NOMO-1 treated with dmso at 0.1 percent for 144 hours (cell line): Measurements from ENCODE around the gene EP300.
A peak's percentile ranks its signal among the peaks of the same experiment; 100 is the strongest.
"Not testable (repeated sequence)": the region's sequence is repeated elsewhere in the genome, so short reads cannot be mapped to it uniquely, and the experiment has no call there.

Source experiments
- DNase-seq: peaks from one replicate; lab custom pipeline; 2025; ENCODE audit not compliant: unreplicated experiment; lab: John Stamatoyannopoulos, UW

EP300 gene

DNA sequence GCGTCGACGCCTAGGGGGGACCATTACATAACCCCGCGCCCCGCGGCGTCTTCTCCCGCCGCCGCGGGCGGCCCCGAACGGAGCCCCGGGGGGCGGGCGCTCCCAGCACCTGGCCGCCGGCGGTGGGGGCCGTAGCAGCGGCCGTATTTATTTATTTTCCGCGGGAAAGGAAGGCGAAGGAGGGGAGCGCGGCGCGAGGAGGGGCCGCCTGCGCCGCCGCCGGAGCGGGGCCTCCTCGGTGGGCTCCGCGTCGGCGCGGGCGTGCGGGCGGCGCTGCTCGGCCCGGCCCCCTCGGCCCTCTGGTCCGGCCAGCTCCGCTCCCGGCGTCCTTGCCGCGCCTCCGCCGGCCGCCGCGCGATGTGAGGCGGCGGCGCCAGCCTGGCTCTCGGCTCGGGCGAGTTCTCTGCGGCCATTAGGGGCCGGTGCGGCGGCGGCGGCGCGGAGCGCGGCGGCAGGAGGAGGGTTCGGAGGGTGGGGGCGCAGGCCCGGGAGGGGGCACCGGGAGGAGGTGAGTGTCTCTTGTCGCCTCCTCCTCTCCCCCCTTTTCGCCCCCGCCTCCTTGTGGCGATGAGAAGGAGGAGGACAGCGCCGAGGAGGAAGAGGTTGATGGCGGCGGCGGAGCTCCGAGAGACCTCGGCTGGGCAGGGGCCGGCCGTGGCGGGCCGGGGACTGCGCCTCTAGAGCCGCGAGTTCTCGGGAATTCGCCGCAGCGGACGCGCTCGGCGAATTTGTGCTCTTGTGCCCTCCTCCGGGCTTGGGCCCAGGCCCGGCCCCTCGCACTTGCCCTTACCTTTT lies at the start of gene EP300:
EP300 (plus strand) TSS at position 570 of the 795 bp plus-strand sequence. CDS start 413 bp downstream, outside the sequence.
- peak; percentile 66 for DNase-seq

DNA sequence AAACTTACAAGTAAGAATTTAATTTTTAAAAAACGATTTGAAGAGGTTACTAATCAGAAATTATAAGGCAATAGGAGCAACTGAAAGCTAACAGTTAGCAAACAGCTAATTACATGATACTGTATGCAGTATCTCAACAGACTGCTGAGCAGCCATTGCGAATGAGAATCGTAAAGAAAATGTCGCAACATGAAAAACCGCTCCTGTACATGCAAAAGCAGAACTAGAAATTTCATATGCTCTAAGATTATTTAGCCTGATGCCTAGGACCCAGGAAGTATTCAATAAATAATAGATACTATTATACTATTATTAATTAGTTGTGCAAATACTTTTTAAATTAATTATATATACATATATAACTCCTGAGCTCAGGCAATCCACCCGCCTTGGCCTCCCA lies 48.7 kb upstream of the EP300 start:
- DNase-seq, result peak; percentile 86

- peak; percentile 26 for DNase-seq
These were observed 46.8 kb upstream of the EP300 start for GRCh38 chr22:41045575-41045974.

DNA sequence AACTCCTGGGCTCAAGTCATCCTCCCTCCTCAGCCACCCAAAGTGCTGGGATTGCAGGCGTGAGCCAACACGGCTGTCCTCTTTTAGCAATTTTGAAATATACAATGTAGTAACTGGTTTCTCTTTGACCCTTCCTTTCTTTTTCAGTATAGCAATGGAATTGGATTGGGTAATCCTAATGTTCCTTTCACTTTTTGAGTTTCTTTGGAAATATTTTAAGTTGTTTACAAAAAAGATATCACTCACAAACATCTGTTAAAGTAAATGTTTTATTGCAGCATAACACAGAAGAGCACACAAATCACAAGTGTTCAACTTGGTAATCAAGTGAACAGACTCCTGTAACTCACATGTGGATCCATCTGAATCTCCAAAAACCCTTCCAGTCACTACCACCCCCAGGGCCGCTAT lies 44.6 kb upstream of the EP300 start:
- DNase-seq, result no peak

GRCh38 chr22:41048345-41048744 lies 44.0 kb upstream of the EP300 start:
- DNase-seq, result not testable (repeated sequence)

- no peak for DNase-seq
These were observed 43.3 kb upstream of the EP300 start for GRCh38 chr22:41048791-41049717.

- DNase-seq, result not testable (repeated sequence)
These were observed 42.6 kb upstream of the EP300 start for GRCh38 chr22:41049795-41050194.

DNA sequence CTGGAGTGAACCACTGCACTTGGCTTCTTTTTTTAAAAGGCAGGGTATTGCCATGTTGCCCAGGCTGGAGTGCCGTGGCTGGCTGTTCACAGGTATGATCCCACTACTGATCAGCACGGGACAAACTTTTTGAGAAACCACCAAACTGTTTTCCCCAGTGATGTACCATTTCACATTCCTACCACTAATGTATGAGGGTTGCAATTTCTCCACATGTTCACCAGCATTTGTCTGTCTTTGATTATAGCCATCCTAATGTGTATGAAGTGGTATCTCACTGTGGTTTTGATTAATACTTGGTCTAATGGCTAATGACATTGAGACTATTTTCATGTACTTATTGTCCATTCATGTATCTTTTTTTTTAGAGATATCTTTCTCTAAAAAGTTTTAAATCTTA lies 41.5 kb upstream of the EP300 start:
- no peak for DNase-seq

DNA sequence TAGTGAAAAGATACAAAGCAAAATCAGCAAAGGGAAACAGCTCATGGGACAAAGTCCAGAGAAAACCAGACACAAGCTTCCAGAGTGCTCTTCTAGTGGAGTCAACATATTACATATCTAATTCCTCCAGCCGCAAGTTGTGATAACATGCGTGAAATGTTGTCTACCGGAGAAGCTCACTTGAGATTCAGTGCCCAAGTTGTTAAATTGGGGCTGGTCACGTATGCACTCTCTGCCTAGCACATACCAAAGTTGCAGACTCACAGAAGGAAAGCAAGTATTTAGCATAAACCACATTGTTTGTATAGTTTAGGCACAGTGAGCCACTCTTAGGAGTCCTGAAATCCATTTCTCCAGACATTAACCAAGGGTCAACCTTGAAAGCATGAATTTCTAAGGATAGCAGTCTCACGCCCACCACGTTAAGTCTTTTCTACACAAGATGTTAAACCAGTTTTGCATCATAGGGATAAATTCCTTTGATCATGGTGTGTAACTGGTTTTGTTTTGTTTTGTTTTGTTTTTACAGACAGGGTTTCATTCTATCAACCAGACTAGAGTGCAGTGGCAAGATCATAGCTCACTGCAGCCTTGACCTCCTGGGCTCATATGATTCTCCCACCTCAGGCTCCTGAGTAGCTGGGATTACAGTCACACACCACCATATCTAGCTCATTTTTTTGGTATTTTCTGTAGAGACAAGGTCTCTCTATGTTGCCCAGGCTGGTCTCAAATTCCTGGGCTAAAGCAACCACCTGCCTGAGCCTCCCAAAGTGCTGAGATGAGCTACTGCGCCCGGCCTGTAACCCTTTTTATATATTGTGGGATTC lies 39.5 kb upstream of the EP300 start:
- no peak for DNase-seq

DNA sequence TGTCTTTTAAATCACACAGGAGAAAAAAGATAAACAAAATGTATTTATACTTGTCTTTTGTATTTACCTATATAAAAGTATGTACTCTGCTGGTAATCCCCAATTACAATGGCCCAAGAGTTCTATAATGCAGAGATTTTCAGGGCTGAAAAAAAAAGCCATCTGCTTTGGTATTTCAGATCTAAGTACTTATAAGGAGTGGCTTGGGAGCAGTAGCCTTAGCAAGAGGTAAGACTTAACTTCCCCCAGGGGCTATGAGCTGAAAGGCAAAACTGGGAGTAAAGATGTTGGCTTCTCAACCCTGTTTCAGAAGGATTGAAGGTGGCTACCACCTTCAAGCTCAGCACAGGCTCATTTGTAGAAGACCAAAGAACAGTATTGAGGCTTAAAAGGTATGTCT lies 35.3 kb upstream of the EP300 start:
- DNase-seq, result no peak

DNA sequence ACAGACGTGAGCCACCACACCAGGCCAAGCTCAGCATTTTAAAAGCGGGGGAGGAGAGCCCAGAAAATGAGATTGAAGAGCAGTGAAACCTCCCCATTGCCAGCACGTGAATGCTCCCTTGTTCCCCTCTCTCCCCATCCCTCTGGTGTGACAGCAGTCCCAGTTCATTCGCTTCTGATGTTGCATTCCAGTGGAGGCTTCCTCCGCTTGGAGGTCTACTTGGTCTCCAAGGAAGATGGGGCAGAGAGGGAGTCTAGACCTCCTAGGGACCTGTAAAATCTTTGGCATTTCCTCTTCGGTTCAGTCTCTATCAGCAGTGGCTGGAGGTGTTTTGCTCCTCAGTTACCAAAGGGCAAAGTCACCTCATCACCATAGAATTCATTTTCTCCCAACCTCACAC lies 30.2 kb upstream of the EP300 start:
- no peak for DNase-seq

GRCh38 chr22:41064326-41064725 lies 28.1 kb upstream of the EP300 start:
- not testable (repeated sequence) for DNase-seq

DNA sequence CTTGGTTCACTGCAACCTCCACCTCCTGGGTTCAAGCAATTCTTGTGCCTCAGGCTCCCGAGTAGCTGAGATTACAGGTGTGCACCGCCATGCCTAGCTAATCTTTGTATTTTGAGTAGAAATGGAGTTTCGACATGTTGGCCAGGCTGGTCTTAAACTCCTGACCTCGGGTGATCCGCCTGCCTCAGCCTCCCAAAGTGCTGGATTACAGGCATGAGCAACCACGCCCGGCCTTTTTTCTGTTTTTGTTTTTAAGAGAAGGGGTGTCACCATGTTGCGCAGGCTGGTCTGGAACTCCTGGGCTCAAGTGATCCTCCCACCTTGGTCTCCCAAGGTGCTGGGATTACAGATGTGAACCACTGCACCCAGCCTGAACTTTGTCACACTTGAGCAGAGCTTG lies 26.1 kb upstream of the EP300 start:
- DNase-seq, result not testable (repeated sequence)

GRCh38 chr22:41067968-41068367 lies 24.4 kb upstream of the EP300 start:
- DNase-seq, result not testable (repeated sequence)

- DNase-seq, result no peak
These were observed 21.6 kb upstream of the EP300 start for GRCh38 chr22:41070665-41071331.

DNA sequence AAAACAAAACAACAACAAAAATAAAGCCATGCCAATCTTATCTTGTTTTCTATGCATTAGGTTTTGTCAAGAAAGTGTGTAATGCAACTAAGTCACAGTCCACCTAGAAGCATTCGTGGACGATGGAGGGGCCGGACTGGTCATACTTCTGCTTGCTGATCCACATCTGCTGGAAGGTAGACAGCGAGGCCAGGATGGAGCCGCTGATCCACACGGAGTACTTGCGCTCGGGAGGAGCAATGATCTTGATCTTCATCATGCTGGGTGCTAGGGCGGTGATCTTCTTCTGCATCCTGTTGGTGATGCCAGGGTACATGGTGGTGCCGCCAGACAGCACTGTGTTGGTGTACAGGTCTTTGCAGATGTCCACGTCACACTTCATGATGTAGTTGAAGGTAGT lies 18.3 kb upstream of the EP300 start:
- no peak for DNase-seq

DNA sequence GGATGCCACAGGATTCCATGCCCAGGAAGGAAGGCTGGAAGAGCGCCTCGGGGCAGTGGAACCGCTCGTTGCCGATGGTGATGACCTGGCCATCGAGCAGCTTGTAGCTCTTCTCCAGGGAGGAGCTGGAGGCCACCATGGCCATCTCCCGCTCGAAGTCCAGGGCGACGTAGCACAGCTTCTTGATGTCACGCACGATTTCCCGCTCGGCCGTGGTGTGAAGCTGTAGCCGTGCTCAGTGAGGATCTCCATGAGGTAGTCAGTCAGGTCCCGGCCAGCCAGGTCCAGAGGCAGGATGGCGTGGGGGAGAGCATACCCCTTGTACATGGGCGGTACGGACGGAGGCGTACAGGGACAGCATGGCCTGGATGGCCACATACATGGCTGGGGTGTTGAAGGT lies 17.9 kb upstream of the EP300 start:
- no peak for DNase-seq

DNA sequence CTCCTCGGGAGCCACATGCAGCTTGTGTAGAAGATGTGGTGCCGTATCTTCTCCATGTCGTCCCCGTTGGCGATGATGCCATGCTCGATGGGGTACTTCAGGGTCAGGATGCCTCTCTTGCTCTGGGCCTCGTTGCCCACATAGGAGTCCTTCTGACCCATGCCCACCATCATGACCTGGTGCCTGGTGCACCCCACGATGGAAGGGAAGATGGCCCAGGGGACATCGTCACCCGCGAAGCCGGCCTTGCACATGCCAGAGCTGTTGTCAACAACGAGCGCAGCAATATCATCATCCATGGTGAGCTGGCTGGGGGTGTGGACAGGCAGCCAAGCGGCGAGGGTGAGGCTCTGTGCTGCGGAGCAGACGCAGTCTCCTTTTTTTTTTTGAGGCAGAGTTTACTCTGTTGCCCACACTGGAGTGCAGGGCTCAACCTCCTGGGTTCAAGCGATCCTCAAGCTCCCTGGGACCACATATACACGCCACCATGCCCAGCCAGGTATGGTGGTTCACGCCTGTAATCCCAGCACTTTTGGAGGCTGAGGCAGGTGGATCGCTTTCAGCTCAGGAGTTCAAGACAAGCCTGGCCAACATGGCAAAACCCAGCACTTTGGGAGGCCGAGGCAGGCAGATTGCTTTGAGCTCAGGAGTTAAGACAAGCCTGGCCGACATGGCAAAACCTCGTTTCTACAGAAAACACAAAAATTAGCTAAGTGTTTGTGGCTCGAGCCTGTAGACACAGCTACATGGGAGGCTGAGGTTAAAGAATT lies 17.3 kb upstream of the EP300 start:
- no peak for DNase-seq

DNA sequence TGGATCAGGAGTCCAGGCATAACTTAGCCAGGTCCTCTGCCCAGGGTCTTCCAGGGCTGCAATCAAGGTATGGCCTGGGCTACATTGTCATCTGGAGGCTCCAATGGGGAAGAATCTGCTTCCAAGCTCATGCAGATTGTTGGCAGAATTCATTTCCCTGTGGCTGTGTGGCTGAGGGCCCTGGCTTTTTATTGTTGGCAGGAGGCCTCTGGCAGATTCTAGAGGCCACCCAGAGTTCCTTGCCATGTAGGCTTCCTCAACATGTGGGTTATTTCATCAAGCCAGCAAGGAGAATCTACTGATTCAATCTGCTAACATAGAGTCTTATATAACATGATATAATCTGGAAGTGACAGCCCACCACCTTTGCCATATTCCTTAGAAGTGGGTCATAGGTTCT lies 16.4 kb upstream of the EP300 start:
- DNase-seq, result no peak

GRCh38 chr22:41076857-41077256 lies 15.5 kb upstream of the EP300 start:
- DNase-seq, result no peak
